Thoracic aorta (tissue), 2 donors: ENCODE data around the gene EPSTI1. TPM values are rescaled to one million over a fixed set of nuclear protein-coding genes. Genes with fewer than 3 reads are reported as not detected.

Source experiments
- ATAC-seq: fragments of 150-250 bp; one replicate; pipeline ENCODE4 v1.8.0; 2017; ENCODE audit warnings: low read depth; ENCODE audit not compliant: insufficient number of reproducible peaks, low FRiP score
- DNase-seq: peaks from one replicate; pipeline ENCODE4 v3.0.0-alpha.2; 2020; ENCODE audit warnings: low spot score
- H3K27ac ChIP-seq, 2 donors: fragments of 200-600 bp; sonication (generic); 1 replicate in 1 of 2; 2 replicates in 1 of 2; pipeline ENCODE4 v1.5.1; 2016; ENCODE audit warnings: mild to moderate bottlenecking in 2 of 2, moderate library complexity in 2 of 2
- H3K27me3 ChIP-seq: fragments of 200-600 bp; sonication (generic); replicated peaks from 2 replicates; pipeline ENCODE4 v1.6.0; 2016; ENCODE audit warnings: mild to moderate bottlenecking; ENCODE audit not compliant: insufficient read depth
- H3K36me3 ChIP-seq: fragments of 200-600 bp; sonication (generic); one replicate; pipeline ENCODE4 v1.5.1; 2016
- H3K4me1 ChIP-seq, 2 donors: fragments of 200-600 bp; sonication (generic); 1 replicate in 1 of 2; 2 replicates in 1 of 2; pipeline versions ENCODE4 v1.5.1 to v1.6.0; 2016; ENCODE audit warnings: low read depth in 2 of 2, mild to moderate bottlenecking in 1 of 2; ENCODE audit not compliant: control insufficient read depth in 1 of 2
- H3K4me3 ChIP-seq: fragments of 200-600 bp; sonication (generic); 2 replicates; pipeline ENCODE4 v1.5.1; 2016; ENCODE audit warnings: mild to moderate bottlenecking
- H3K9me3 ChIP-seq: fragments of 200-600 bp; sonication (generic); 2 replicates; pipeline ENCODE4 v1.5.1; 2016
- CTCF ChIP-seq: fragments of 200-600 bp; sonication (generic); IDR thresholded peaks from one replicate; pipeline ENCODE4 v1.5.1; 2019; ENCODE audit warnings: antibody characterized with exemption
- total RNA-seq, 2 donors: library from RNA; depleted of rRNA; stranded (reverse); fragments of >200 nt; gene quantifications; one replicate each; pipeline versions ENCODE4 v1.1.0 to v1.2.3, GENCODE V29; 2016

The EPSTI1 gene
- total RNA-seq, 2 donors from 2014 or later: 4.0 to 7.9 TPM

GRCh38 chr13:42965281-42965680, 26.8 kb downstream of the EPSTI1 start:
- no peak overlapping the region for H3K27ac ChIP-seq
- DNase-seq: no peak
- TF ChIP-seq CTCF: no peak
- ATAC-seq: no peak
- H3K4me1 ChIP-seq: no peaks in the 10 kb centered on the region
- no peaks in the 10 kb centered on the region for H3K9me3 ChIP-seq
- no peaks in the 10 kb centered on the region for H3K36me3 ChIP-seq
- H3K4me3 ChIP-seq: no peak overlapping the region
- no peaks in the 10 kb centered on the region for H3K27me3 ChIP-seq

GRCh38 chr13:42964761-42965161, 27.3 kb downstream of the EPSTI1 start:
- TF ChIP-seq CTCF: no peak
- ATAC-seq: no peak
- Histone ChIP-seq H3K36me3 (no peaks in the 10 kb centered on the region), H3K27me3 (no peaks in the 10 kb centered on the region), H3K27ac (no peak overlapping the region), H3K4me1 (no peaks in the 10 kb centered on the region), H3K4me3 (no peak overlapping the region), H3K9me3 (no peaks in the 10 kb centered on the region)
- no peak for DNase-seq

GRCh38 chr13:42959615-42960014, 32.4 kb downstream of the EPSTI1 start:
- Histone ChIP-seq H3K4me1 (no peaks in the 10 kb centered on the region), H3K36me3 (no peaks in the 10 kb centered on the region), H3K27me3 (no peaks in the 10 kb centered on the region), H3K9me3 (no peaks in the 10 kb centered on the region), H3K27ac (no peak overlapping the region), H3K4me3 (no peak overlapping the region)
- ATAC-seq (no peak), DNase-seq (no peak)
- TF ChIP-seq CTCF: no peak

- Histone ChIP-seq H3K27me3 (no peaks in the 10 kb centered on the region), H3K9me3 (no peaks in the 10 kb centered on the region), H3K36me3 (no peaks in the 10 kb centered on the region), H3K4me3 (no peak overlapping the region), H3K27ac (no peak overlapping the region), H3K4me1 (no peaks in the 10 kb centered on the region)
- TF ChIP-seq CTCF: no peak
- DNase-seq (no peak), ATAC-seq (no peak)
These were observed 34.2 kb downstream of the EPSTI1 start for GRCh38 chr13:42957881-42958280.

GRCh38 chr13:42950181-42950580, 41.9 kb downstream of the EPSTI1 start:
- DNase-seq (no peak), ATAC-seq (no peak)
- Histone ChIP-seq H3K9me3 (no peaks in the 10 kb centered on the region), H3K4me3 (no peak overlapping the region), H3K36me3 (no peaks in the 10 kb centered on the region), H3K27ac (no peak overlapping the region), H3K27me3 (no peaks in the 10 kb centered on the region), H3K4me1 (no peaks in the 10 kb centered on the region)
- no peak for TF ChIP-seq CTCF
